Measurements from ENCODE around the gene EFR3B.

GRCh38 chr2:25090801-25091200 is 48.9 kb downstream of the EFR3B start:
- TF ChIP-seq PATZ1 (tag by site-specific recombination; IDR thresholded peaks at IDR 0.05) (no peak), ZNF560 (tag by site-specific recombination; IDR thresholded peaks at IDR 0.05; ENCODE audit: borderline replicate concordance) (no peak), ZSCAN5A (tag by site-specific recombination; IDR thresholded peaks at IDR 0.05) (no peak), ZNF324 (tag by site-specific recombination; IDR thresholded peaks at IDR 0.05) (no peak), KLF7 (tag by site-specific recombination; IDR thresholded peaks at IDR 0.05; ENCODE audit: borderline replicate concordance) (no peak), ZBTB11 (tag by site-specific recombination; conservative IDR thresholded peaks at IDR 0.05; ENCODE audit: low read depth) (no peak), ZNF704 (tag by site-specific recombination; IDR thresholded peaks at IDR 0.05) (no peak), ZNF701 (tag by site-specific recombination; IDR thresholded peaks at IDR 0.05) (no peak), PRDM1 (tag by site-specific recombination; IDR thresholded peaks at IDR 0.05) (no peak), ZNF274 (IDR thresholded peaks at IDR 0.05; ENCODE audit: low read length) (no peak), ZNF274 (tag by site-specific recombination; IDR thresholded peaks at IDR 0.05; ENCODE audit: borderline replicate concordance) (no peak), TCF7L2 (IDR thresholded peaks at IDR 0.05; ENCODE audit: borderline replicate concordance, low read depth, low read length) (no peak), CTCF (tag by site-specific recombination; IDR thresholded peaks at IDR 0.05) (no peak), ZSCAN23 (tag by site-specific recombination; IDR thresholded peaks at IDR 0.05) (no peak), ZNF114 (tag by site-specific recombination; IDR thresholded peaks at IDR 0.05) (no peak)
